Mesodermal cell (in vitro differentiated cells): ENCODE results near the gene DENND5A.
A peak's percentile ranks its signal among the peaks of the same experiment; 100 is the strongest.

Source experiments
- H3K27ac ChIP-seq: 2 replicates; pipeline ENCODE4 v1.7.0; 2013; ENCODE audit warnings: mild to moderate bottlenecking, low read depth, low read length, moderate library complexity; ENCODE audit not compliant: severe bottlenecking
- H3K36me3 ChIP-seq: 2 replicates; pipeline ENCODE4 v1.7.1; 2013; ENCODE audit warnings: mild to moderate bottlenecking, low read length, moderate library complexity; ENCODE audit not compliant: control insufficient read depth, insufficient read depth
- H3K4me1 ChIP-seq: one replicate; pipeline ENCODE4 v1.7.1; 2013; ENCODE audit warnings: mild to moderate bottlenecking, low read length; ENCODE audit not compliant: insufficient read depth, control insufficient read depth, poor library complexity, severe bottlenecking
- H3K4me3 ChIP-seq: 2 replicates; pipeline ENCODE4 v1.7.0; 2013; ENCODE audit warnings: low read length, control low read depth, mild to moderate bottlenecking; ENCODE audit not compliant: insufficient read depth, poor library complexity, severe bottlenecking; ENCODE audit errors: extremely low read depth
- H3K9me3 ChIP-seq: 2 replicates; pipeline ENCODE4 v1.7.1; 2013; ENCODE audit warnings: mild to moderate bottlenecking, low read length, moderate library complexity; ENCODE audit not compliant: control insufficient read depth
- WGBS, 2 experiments: methylation state at CpG; one replicate each; pipeline ENCODE4 v1.1.5; 2013; ENCODE audit warnings: missing lambda C conversion rate in 2 of 2; ENCODE audit not compliant: insufficient coverage in 2 of 2; 5-methylcytosine and 5-hydroxymethylcytosine counted together

Gene DENND5A

DNA sequence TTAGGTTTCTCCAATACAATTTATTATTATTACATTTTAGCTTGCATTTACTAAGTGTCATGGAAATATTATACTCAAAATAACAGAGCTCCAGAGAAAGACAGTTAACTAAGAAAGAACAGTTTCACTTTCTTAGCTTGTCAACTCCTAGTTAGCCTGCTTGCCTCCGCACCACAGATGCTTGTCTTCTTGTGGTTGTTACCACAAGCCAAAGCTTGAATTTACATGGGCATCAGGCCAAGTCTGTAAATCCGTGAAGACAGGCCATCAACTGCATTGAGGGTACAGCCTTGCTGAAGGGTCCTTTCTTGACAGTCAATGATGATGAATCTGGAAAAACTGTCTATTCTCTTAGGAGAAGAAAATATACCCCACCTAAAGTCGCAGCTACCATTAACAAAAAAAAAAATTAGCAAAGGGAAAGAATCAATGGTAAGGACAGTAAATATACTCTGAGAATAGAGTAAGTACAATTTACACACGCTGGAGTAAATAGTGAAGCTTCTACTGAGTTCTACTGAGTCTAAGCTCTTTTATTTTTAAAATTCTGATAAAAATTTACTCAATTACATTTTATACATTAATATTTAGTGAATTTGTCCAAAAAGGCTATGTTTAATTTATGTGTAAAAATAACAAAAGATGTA, 15.6 kb upstream of the DENND5A start:
- Histone ChIP-seq H3K27ac (no peak overlapping the region), H3K9me3 (no peaks in the 10 kb centered on the region), H3K4me3 (no peak overlapping the region), H3K4me1 (no peaks in the 10 kb centered on the region), H3K36me3 (peaks cover 73% of the 10 kb centered on the region)
- WGBS, 2 experiments, result 95 to 100% methylated on average over 1 to 2 of the region's 4 CpGs

DNA sequence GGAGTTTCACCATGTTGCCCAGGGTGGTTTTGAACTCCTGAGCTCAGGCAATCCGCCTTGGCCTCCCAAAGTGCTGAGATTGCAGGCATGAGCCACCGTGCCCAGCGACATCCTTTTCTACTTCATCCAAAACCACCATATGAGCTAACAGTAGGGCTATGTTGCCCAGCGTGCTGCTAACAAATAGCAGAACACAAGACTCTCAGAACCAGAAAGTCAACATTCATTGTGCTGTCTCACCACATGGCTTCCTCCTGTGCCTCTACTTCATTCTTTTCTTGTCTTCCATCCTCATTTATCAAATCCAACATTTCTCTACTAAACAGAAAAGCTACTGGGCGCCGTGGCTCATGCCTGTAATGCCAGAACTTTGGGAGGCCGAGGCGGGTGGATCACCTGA, 12.0 kb upstream of the DENND5A start:
- WGBS, 2 experiments, result 89 to 94% methylated on average over 7 to 8 of the region's 8 CpGs
- H3K4me1 ChIP-seq, result no peaks in the 10 kb centered on the region
- peaks cover 43% of the 10 kb centered on the region for H3K36me3 ChIP-seq
- no peaks in the 10 kb centered on the region for H3K9me3 ChIP-seq
- no peak overlapping the region for H3K27ac ChIP-seq
- no peak overlapping the region for H3K4me3 ChIP-seq

DNA sequence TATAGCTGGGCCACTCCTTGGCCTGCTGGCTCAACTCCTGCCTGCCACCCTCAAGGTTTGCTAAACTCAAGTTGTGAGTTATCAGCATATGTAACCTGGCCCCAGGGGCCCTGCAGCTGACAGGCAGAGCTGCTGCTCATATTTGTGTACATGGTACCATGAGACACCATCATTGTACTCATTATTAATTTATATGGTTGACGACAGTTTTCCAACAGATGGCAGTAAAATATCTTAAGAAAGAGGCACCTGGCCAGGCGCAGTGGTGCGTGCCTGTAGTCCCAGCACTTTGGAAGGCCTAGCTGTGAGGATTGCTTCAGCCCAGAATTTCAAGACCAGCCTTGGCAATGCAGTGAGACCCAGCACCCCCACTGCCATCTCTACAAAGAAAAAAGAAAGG, 11.4 kb upstream of the DENND5A start:
- Histone ChIP-seq H3K36me3 (peaks cover 38% of the 10 kb centered on the region), H3K4me1 (no peaks in the 10 kb centered on the region), H3K27ac (no peak overlapping the region), H3K4me3 (no peak overlapping the region), H3K9me3 (no peaks in the 10 kb centered on the region)
- WGBS, 2 experiments, result 100% methylated on average over 2 to 3 of the region's 3 CpGs

DNA sequence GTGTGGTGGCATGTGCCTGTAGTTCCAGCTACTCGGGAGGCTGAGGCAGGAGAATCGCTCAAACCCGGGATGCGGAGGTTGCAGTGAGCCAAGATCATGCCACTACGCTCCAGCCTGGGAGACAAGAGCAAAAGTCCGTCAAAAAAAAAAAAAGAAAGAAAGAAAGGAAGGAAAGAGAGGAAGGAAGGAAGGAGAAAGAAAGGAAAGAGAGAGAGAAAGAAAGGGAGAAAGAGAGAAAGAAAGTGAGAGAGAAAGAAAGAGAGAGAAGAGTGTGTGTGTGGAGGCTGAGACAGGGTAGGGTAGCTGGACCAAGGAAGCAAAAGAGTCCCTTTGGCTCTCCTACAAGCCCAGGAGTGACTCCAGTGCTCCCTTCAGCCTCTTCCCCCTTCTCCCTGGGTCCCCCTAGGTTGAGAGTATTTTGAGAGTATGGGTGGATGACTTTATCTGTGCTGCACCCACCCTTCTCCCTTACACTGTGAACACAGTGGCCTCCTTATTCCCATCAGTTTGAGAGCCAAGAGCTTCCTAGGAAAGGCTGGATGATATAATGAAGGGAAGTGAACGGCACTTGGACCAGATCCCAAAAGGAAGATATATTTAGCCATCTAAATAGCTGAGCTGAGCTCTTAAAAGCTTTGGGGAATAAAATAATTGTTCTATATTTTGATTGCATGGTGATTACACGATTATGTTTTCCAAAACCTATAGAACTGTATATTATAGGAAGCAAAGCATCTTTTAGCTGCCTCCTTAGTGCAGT, 9.5 kb upstream of the DENND5A start:
- Histone ChIP-seq H3K27ac (no peak overlapping the region), H3K4me1 (peaks cover 2% of the 10 kb centered on the region), H3K9me3 (no peaks in the 10 kb centered on the region), H3K36me3 (peaks cover 20% of the 10 kb centered on the region), H3K4me3 (no peak overlapping the region)
- 95 to 98% methylated on average over 6 to 7 of the region's 8 CpGs for WGBS, 2 experiments

DNA sequence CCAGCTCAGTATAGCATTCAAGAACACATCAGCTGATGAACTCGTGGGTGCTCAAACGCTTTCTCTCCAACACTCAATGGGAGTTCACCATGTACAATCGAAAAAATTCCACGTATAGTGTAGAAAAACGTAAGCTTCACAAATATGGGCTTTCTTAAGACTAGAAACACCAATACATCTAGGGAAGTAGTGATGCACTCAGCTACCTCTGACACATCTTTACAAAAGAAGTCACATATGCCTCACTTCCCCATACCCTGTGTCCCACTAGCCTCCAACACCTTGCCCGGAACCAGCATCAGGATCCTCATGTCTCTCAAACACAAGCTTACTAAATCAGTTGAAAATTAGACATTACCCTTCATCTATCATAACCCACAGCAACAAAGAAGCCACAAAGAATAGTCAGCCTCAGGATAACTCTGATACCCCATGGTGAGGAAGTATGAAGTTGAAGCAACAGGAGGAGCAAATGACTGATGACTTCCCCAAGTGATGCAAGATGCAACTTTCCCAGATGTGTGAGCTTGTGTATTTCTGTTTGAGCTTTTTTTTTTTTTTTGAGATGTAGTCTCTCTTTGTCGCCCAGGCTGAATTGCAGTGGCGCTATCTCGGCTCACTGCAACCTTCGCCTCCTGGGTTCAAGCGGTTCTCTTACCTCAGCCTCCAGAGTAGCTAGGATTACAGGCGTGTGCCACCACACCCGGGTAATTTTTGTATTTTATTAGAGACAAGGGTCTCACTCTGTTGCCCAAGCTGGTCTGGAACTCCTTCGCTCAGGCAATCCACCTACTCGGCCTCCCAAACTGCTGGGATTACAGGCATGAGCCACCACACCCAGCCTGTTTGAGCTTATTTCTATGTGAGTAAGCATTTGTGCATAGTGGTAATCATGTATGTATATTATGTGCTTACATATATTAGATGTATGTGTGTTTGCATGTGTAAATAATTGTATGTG, 8.5 kb upstream of the DENND5A start:
- Histone ChIP-seq H3K27ac (no peak overlapping the region), H3K4me3 (no peak overlapping the region), H3K36me3 (peaks cover 13% of the 10 kb centered on the region), H3K4me1 (peaks cover 2% of the 10 kb centered on the region), H3K9me3 (no peaks in the 10 kb centered on the region)
- 93 to 98% methylated on average over 13 to 15 of the region's 15 CpGs for WGBS, 2 experiments

DNA sequence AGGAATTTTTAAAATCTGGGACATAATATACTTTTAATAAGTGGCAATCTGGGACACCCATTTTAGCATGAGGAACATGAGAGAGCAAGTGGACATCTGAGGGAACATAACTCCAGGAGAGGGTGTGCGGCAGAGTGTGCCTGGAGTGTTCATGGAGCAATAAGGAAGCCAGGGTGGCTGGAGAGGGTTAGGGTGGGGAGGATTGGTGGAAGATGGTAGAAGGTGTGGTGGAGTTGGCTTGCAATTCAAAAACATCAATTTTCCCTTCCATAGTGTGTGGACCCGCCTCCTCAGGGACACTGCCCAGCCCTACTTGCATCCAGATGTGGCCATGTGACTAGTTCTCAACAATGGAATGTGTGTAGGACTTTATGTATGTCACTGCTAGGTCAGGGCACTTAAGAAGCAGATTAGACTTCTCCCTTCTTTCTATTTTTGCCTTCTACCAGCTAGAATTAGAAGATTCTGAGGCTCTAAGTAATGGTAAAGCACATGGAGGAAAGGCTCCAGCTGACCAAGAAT, 4.4 kb upstream of the DENND5A start:
- H3K4me3 ChIP-seq, result no peak overlapping the region
- H3K27ac ChIP-seq, result no peak overlapping the region
- H3K36me3 ChIP-seq, result no peaks in the 10 kb centered on the region
- peaks cover 6% of the 10 kb centered on the region for H3K4me1 ChIP-seq
- H3K9me3 ChIP-seq, result no peaks in the 10 kb centered on the region
- WGBS, 2 experiments, result 100% methylated on average over 1 of the region's 2 CpGs

DNA sequence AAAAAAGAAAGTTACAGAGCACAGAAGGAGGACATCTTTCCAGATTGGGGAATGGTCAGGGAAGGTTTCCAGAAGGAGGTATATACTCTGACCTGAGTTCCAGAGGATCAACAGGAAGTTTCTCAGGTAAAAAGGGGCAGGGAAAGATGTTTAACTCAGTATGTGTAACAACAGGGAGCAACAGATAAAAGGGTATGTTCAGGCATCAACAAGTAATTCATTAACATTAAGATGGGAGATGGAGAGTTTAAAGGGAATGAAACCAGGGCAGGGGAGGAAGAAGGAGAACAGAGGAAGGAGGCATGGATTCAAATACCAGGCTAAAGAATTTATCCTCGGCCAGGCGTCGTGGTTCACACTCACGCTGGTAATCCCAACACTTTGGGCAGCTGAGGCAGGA, 2.5 kb upstream of the DENND5A start:
- Histone ChIP-seq H3K4me3 (no peak overlapping the region), H3K36me3 (no peaks in the 10 kb centered on the region), H3K9me3 (no peaks in the 10 kb centered on the region), H3K27ac (no peak overlapping the region), H3K4me1 (peaks cover 6% of the 10 kb centered on the region)
- 59 to 61% methylated on average over 4 of the region's 4 CpGs for WGBS, 2 experiments

DNA sequence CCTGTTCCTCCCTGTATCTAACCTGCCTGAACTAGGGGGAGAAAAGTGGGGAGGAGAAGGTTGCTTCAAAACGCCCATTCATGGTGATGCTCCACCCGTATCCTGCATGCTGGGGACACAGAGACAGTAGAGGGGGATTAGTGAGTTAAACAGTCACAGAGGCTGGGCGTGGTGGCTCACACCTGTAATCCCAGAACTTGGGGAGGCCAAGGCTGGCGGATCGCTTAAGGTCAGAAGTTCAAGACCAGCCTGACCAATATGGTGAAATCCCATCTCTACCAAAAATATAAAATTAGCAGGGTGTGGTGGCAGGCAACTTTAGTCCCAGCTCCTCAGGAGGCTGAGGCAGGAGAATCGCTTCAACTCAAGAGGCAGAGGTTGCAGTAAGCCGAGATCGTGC, 1.8 kb upstream of the DENND5A start:
- Histone ChIP-seq H3K36me3 (no peaks in the 10 kb centered on the region), H3K9me3 (no peaks in the 10 kb centered on the region), H3K4me3 (no peak overlapping the region), H3K27ac (no peak overlapping the region), H3K4me1 (peaks cover 6% of the 10 kb centered on the region)
- 90 to 92% methylated on average over 4 to 6 of the region's 8 CpGs for WGBS, 2 experiments

DNA sequence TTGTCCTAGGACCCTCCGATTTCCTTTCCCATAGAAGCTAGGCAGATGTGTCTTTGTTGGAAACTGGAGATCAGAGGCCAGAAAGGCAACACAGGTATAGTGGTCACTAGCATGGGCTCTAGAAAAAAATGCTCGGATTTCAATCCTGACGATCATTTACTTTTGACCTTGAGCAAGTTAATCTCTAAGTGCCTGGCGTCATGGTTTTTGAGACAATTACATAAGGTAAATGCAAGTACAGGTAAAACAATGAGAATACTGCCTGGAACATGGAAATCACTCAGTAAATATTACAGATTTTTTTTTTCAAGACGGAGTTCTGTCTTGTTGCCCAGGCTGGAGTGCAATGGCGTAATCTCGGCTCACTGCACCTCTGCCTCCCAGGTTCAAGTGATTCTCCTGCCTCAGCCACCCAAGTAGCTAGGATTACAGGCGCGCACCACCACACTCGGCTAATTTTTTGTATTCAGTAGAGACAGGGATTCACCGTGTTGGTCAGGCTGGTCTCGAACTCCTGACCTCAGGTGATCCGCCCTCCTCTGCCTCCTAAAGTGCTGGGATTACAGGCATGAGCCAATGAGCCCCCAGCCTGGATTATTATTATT, 1.1 kb upstream of the DENND5A start:
- 88 to 94% methylated on average over 12 to 13 of the region's 13 CpGs for WGBS, 2 experiments
- Histone ChIP-seq H3K9me3 (no peaks in the 10 kb centered on the region), H3K27ac (peak overlapping the region; percentile 87), H3K4me1 (peaks cover 10% of the 10 kb centered on the region), H3K4me3 (peak overlapping the region; percentile 86), H3K36me3 (no peaks in the 10 kb centered on the region)
